Lower leg skin (tissue), 3 donors: ENCODE measurements around the gene SCT.

ENCODE experiments used
- POLR2A ChIP-seq, 2 donors: fragments of 450-650 bp; IDR thresholded peaks; one replicate each; pipeline ENCODE4 v1.6.1; 2016 to 2017; ENCODE audit warnings: antibody characterized with exemption in 2 of 2, mild to moderate bottlenecking in 1 of 2, moderate library complexity in 1 of 2
- TF ChIP-seq, protein P1 (sequence below), 3 donors: fragments of 450-650 bp; IDR thresholded peaks; one replicate each; pipeline ENCODE4 v1.5.1; 2016; ENCODE audit warnings: antibody characterized with exemption in 3 of 3, mild to moderate bottlenecking in 3 of 3, moderate library complexity in 2 of 3

DNA sequence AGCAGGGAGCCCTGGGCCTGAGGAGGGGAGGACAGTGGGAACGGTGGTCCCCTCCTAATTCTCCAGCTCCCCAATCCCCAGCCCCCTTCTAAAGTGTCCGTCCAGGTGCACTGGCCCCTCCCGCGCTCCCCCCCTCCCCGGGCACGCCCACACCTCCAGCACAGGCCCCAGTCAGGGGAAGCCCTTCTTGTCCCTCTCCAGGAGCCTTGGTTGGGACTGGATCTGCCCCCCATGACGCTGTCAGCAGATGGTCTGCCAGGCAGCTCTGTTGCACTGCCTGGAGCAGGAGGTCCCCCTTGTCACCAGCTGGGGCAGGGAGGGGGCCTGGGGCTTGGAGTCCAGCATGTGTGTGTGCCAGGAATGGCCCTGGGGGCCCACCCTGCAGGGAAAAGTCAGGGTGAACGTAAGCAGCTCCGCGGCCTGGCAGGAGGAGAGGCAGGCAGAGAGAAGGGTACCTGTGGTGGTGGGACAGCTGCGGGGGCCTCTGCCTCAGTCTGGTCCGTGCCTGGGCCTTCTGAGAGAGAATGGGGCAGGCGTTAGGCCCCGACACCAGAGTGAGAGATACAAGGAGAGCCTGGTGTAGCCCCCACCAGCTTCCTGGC is 12.9 kb downstream of the SCT start:
- TF ChIP-seq, protein P1, sequence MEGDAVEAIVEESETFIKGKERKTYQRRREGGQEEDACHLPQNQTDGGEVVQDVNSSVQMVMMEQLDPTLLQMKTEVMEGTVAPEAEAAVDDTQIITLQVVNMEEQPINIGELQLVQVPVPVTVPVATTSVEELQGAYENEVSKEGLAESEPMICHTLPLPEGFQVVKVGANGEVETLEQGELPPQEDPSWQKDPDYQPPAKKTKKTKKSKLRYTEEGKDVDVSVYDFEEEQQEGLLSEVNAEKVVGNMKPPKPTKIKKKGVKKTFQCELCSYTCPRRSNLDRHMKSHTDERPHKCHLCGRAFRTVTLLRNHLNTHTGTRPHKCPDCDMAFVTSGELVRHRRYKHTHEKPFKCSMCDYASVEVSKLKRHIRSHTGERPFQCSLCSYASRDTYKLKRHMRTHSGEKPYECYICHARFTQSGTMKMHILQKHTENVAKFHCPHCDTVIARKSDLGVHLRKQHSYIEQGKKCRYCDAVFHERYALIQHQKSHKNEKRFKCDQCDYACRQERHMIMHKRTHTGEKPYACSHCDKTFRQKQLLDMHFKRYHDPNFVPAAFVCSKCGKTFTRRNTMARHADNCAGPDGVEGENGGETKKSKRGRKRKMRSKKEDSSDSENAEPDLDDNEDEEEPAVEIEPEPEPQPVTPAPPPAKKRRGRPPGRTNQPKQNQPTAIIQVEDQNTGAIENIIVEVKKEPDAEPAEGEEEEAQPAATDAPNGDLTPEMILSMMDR (IDR thresholded peaks at IDR 0.05) = no peak
- TF ChIP-seq POLR2A (IDR thresholded peaks at IDR 0.05) = no peak
